ENCODE data around the gene LRBA.
"Not testable (repeated sequence)": the region's sequence is repeated elsewhere in the genome, so short reads cannot be mapped to it uniquely, and the experiment has no call there.

The LRBA gene

DNA sequence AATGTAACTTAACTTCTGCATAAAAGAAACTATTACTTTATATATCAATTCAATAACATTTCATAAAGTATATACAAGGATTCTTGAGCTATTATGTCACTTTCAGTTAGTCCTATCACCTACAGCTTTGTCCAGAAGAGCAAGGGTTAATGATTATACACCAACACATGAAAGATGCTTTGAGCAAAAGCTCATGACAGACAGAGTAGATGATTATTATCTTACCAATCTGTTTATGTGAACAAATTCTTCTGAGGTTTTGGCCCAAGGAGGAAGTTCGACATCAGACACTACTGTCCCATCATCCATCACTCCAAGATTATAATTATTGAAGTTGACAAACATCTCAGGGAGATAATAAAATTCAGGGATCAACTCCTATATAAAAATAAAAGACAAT is 599.9 kb downstream of the LRBA start:
- no peak for DNase-seq (ENCODE audit: low spot score)

DNA sequence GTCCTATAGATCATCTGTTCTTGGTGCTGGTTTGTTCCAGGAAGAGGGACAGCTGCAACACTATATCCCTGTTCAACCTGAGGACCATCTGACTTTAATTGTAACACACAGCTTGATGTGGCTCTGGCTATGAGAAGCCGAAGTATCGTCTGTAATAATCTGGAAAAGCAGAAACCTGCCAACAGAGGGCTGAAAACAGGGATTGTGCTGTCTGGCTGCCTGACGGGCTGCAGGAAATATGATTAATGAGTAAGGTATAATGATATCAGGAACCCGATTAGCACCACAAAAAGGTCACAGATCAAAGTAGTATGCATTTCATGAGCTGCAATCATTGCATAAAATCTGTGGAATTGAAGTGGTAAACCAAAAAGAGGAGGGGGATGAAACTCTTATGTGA is 603.6 kb downstream of the LRBA start:
- DNase-seq (ENCODE audit: low spot score): no peak

DNA sequence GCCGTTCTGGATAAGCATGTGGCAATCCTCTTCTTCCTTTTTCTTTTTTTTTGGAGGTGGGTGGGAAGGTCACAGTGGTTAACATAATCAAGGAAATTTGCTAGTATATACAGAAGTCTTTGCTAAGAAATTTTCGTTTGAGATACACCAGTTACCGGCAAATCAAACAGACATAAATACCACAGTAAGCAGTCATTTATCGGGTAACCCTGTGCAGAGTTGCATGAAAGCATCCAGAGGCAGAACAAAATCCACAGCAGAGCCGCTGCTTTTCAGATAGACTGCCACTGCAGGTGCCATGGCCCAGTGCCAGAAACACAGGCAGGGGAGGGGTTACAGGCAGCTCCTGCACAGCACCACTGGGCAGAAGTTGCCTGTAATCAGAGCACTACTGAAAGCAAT is 612.2 kb downstream of the LRBA start:
- DNase-seq (ENCODE audit: low spot score): peak; percentile 96

DNA sequence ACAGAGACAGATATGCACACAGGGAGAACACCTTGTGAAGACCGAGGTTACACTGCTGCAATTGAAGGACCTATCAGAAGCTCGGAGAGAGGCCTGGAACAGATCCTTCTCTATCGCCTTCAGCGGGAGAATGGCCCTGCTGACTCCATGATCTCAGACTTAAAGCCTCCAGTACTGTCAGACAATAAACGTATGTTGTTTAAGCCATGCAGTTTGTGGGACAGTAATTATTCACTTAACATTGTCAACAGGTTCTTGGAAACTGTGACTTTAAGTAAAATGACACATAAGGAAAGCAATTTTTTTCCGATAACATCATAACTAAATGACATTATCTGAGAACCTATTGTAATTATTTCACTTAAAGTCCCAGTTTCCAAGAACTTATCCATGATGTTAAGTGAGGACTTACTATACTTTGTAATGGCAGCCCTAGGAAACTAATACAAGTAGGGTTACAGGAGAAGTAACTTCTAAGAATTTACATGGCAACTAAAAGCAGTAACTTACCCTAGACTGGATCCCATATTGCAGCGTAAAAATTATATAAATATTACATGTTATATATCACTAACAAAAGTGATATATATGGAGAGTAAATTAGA is 613.9 kb downstream of the LRBA start:
- no peak for DNase-seq (ENCODE audit: low spot score)

DNA sequence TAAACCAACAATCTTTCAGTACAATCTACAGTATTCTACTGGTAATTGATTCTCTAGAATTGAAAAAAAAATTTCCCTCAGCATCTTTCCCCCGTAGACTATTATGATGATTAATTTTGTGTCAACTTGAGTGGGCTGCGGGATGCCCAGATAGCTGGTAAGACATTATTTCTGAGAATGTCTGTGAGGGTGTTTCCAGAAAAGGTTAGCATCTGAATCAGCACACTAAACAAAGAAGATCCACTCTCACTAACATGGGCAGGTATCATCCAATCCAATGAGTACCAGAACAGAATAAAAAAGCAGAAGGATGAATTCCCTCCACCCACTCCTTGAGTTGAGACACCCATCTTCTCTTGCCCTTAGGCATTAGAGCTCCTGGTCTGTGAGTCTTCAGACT is 619.2 kb downstream of the LRBA start:
- DNase-seq (ENCODE audit: low spot score): no peak

DNA sequence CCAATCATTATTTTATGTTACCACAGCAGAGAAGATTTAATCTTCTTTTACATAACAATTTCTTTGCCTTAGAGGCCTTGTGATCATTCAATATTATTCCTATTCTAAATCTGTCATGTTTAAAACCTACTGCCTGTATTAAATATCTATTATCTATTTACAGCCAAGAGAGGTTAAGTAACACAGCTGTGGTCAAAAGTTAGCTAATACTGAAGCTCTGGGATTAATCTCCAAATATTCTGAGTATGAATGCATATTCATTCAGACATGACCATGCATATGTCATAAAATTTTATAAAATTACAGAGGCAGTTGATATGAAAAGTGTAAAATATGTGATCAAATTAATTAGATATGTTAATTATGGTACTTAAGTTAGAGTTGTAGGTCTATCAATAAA is 621.0 kb downstream of the LRBA start:
- DNase-seq (ENCODE audit: low spot score): no peak

DNA sequence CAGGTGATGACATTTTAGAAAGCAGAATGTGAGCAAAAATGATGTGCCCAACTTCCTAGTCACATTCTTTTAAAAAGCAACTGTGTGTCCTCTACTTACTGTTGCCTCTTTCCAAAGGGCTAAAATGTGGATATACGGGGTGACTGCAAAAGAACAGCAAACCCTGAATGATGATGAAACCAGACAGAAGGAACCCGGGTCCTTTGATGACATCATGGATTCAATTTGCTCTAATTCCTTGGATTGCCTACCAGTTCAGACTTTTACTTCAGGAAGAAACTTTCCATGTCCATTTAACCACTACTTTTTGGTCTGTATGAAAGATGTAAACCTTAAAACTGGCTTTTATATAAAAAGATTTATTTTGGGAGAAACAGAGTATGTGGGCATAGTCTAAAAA is 624.0 kb downstream of the LRBA start:
- no peak for DNase-seq (ENCODE audit: low spot score)

DNA sequence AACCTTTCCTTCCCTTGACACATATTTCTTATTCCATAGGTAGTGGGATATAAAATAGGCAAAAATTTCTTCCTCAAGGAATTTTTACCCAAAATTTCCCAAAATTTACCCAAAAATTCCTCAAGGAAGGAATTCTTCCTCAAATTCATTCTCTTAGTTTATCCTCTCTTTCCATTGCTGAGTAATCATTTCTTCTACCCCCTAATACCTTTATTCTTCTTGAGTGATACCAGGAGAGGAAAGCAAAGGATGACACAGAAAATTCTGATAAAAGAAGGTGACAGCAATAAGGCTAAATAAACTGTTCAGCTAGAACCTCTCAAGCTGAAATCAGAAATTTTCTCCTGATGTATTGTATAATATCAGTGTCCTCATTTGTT is 624.6 kb downstream of the LRBA start:
- DNase-seq (ENCODE audit: low spot score): no peak

DNA sequence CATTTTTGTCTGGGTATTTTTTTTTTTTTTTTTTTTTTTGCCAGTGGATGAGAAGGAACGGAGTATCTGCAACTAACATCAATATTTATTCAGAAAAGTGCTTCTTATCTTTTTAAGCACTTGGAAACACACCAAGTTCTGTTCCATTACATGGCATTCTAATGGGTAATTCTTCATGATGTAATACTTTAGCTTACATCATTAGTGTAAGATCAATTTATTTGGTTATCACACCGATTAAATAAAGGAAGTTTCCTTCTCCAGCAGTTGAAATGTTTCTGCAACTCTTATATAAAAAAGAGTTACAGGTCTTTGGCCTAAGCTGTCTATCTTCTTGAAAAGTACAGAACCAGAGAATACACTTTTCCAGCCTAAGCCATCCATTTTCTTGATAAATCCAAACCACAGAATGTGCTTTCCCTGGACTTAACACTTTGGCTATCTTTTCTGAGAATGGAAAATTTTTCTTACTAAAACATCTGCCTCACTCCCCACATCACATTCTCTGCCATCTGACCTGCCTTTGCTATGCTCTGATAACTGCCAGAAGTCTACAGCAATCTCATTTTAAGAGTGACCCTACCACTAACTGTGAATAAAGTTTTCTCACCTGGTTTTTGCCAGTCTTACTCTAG is 625.1 kb downstream of the LRBA start:
- no peak for DNase-seq (ENCODE audit: low spot score)

DNA sequence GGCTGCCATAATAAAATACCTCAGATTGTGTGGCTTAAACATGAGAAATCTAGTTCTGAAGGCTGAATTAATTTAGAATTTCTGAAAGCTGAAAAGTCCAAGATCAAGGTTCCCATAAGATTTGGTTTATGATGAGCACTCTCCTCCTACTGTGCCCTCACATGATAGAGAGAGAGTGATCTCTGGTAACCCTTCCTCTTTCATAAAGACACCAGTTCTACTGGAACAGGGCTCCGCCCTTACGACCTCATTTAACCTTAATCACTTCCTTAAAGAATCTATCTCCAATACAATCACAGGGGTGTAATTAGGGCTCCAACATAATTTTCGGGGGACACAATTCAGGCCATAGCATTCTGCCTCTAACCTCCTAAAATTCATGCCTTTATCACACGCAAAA is 627.1 kb downstream of the LRBA start:
- DNase-seq (ENCODE audit: low spot score): no peak

DNA sequence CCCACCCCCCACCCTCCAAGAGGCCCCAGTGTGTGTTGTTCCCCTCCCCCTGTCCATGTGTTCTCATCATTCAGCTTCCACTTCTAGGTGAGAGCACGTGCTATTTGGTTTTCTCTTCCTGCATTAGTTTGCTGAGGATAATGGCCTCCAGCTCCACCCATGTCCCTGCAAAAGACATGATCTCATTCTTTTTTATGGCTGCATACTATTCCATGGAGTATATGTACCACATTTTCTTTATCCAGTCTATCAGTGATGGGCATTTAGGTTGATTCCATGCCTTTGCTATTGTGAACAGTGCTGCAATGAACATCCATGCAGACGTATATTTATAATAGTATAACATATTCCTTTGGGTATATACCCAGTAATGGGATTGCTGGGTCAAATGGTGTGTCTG is 628.7 kb downstream of the LRBA start:
- not testable (repeated sequence) for DNase-seq (ENCODE audit: low spot score)

DNA sequence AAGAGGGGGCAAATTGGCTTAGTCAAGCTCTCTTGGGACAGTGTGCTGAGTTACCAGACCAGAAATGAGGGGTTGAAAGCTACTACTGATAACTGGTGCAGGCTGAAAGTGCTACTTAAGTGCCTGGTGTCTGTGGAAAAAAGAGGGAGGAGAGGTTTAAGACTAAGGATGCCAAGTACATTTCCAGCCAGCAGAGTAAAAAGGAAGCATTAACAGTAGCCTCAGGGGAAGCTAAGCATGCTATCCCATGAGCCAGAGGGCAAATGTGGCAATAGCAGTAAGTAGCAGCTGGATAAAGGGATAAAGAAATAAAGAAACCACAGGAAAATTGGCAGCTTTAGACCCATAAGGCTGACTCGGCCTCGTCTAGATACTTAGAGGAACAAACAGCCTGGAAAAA is 629.5 kb downstream of the LRBA start:
- DNase-seq (ENCODE audit: low spot score): no peak

DNA sequence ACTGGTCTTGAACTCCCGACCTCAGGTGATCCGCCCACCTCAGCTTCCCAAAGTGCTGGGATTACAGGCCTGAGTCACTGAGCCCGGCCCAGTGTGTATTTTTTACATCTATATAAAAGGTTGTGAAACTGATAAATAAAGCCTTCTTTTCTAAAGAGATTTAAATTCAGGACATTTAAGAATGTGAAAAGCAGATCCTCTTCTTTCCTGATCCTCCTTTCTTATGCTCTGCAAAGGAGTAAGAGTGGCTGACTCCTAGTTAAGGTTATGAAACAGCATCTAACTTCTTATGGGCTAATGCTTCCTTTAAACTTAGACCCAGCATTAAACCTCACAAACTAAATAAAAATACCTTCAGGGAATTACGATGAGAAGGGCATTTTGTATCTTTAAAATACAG is 630.8 kb downstream of the LRBA start:
- DNase-seq (ENCODE audit: low spot score): no peak

DNA sequence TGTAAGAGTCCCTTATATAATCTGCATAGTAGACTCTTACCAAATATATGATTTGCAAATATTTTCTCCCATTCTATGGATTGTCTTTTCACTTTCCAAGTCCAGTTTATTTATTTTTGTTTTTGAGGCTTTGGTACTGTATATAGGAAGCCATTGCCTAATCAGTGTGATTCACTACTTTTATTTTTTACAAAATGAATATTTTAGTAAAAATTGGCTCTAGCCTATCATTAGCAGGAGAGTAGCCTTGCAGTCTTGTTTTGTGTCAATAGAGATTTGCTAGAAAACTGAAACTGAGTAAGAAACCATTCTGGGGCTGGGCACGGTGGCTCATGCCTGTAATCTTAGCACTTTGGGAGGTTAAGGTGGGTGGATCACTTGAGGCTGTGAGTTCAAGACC is 633.1 kb downstream of the LRBA start:
- no peak for DNase-seq (ENCODE audit: low spot score)

DNA sequence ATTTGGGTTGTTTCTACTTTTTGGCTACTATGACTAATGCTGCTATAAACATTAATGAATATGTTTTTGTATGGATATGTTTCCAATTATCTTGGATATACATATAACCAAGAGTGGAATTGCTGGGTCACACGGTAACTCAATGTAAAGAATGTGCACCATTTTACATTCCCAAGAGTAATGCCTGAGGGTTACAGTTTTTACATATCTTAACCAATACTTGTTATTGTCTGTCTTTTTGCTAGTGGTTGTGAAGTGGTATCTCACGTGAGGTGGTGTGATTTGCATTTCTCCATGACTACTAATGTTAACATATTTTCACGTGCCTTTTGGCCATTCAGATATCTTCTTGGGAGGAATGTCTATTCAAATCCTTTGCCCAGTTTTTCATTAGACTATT is 633.5 kb downstream of the LRBA start:
- no peak for DNase-seq (ENCODE audit: low spot score)

DNA sequence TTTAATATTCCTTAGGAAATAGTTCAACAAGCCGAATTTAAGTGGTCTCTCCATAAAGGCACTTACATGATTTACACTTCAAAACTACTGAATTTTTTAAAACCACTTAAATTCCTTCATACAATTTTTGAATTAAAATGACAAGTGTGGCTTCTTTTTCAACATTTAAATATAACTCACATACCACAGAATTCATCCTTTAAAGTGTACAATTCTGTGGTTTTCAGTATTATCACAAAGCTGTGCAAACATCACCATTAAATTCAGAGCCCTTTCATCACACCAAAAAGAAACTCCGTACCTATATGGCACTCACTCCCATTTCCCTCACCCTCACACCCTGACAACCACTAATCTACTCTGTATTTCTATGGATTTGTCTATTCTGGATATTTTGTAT is 634.0 kb downstream of the LRBA start:
- no peak for DNase-seq (ENCODE audit: low spot score)

DNA sequence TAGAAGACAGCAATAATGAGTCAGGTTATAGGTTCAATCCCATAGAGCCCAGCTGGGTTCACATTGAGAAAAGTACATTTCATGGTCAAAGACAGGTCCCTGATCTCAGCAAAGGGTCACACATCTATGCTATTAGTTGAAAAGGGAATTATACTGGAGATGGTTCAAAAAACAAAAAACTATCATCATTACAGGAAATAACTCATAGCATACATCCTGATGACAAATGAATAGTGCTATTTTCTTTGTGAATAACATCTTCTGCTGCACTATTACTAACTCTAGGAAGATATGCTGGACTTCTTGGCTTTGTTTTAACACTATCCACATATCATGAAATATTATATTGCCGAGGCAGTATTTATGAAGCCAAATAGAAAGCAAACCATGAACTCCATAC is 635.6 kb downstream of the LRBA start:
- DNase-seq (ENCODE audit: low spot score): no peak

DNA sequence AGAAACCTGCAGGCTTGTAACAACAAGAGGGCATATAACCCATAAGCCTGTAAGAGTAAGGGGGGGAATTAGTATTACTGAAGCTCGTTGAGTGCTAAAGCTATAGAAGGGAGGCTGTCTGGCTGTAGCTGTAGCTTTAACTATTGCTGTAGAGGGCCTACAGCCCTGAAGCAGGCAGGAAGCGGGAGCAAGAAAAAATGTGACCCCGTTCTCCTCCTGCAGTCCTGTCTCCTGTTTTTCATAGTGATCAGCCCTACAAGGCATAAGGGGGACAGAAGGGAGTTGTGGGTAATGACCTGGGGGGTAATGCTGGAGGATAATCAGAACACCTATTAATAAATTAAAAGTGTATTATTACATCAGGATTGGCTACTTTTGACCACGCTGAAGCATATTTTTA is 640.1 kb downstream of the LRBA start:
- no peak for DNase-seq (ENCODE audit: low spot score)

DNA sequence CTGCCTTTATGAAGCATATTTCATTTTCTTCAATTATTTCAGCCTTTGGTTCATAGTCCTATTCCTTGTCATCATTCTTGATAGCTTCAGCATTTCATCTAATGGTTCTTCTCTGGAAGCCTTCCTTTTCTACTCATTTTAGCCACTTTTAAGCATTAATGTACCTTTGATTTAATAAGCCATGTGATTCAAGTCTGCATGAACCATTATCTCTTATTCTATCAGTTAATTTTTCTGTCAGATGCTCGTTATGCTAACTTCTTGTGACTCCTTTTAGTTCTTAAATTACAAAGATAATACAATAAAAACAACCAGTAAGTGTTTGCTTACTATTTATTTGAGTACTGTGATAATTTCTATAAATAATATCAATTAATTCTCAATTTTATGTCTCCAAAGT is 643.2 kb downstream of the LRBA start:
- no peak for DNase-seq (ENCODE audit: low spot score)

DNA sequence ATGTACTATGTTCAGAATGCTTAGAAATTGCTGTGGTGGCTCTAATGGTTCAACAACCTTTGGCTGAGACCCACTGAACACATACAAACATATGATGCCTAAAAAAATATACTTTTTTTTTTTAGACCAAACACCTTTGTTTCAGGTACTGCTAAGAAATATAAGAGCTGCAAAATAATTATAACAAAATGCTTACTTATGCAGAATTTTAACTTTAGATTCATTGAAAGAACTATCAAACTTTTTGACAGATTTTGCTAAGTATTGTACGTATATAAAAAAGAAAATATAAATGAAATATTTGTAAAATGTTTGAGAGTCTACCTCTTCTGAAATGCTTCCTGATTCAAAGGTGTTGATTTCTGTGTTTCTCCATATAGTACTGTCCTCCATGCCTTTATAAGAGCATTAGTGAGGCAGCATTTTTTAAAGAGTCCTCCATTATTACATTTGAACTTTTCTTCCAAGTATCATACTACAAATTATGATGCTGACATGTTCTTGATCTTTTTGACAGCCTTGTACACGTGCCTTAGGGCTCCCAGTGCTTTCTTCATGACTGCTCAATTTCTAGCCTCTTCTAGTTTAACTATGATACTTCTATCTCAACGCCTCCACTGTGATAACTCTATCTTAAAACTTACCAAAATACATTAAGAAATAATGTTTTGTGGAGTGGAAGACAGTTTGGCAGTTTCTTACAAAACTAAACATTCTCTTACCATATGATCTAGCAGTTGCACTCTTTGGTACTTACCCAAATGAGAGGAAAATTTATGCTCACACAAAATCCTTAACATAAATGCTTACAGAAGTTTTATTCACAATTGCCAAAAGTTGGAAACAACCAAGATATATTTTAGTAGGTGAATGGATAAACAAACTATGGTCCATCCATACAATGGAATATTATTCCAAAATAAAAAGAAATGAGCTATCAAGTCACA is 645.4 kb downstream of the LRBA start:
- no peak for DNase-seq (ENCODE audit: low spot score)

DNA sequence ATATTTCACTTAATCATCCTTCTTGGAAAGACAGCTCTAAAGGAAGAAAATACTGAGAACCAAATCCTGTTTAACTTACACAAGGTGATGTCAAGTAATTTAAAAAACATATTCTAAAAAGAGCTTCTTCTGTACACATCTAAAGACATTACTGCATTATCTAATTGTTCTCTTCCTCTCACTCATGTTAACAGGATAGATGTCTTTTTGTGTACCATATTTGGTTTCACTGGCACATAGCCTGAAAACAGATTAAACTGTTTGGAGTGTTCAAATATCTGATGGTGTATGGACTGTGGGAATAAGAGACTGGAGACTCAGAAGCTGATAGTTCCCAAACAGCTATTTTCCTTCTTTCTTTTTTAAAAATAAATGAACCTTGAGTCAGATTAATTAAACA is 646.4 kb downstream of the LRBA start:
- no peak for DNase-seq (ENCODE audit: low spot score)

DNA sequence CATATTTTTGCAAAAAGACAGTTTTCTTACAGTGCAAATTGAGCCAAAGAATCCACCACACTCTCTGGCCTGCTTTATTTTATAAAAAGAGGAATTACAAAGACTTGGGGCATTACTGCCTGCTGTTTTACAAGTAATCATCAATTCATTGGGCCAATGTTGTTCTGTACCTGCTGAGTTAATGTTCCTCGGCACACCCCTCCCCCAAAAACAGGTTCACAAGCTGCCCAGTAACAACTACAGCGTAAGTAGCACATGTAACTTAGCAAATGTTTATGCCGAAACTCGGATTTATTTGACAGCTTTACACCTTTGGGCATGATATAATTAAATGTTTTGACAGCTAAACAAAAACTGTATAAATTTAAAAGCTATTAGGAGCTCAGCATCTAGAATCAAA is 647.8 kb downstream of the LRBA start:
- DNase-seq (ENCODE audit: low spot score): no peak

DNA sequence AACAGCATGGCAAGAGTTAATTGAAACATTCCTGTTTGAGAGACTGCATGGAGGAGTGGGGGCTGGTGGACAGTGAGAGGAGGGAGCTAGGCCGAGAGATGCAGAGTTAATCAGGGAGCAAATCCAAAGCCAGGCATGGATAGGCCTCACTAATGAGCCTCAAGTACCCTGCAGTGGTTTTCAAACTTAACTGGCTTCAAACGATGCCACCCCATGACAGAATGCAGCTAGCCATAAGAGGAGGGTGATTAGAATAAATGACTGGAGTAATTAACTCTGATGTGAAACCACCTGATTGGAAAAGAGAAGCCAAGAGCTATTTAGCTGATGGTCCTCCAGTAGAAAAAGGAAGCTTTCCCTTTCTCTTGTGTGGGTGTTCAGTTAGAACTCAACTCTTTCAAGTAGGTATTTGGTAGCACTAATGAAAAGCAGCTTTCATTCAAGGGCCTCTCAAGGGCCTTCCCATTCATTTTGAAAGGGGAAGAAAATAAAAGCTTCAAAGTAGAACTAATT is 648.5 kb downstream of the LRBA start:
- DNase-seq (ENCODE audit: low spot score): no peak

Measured in NAMALWA (cell line).